RWPE1 (cell line): ENCODE data around the gene CRY1.
"Not testable (repeated sequence)": the region's sequence is repeated elsewhere in the genome, so short reads cannot be mapped to it uniquely, and the experiment has no call there.

Experiments
- CTCF ChIA-PET: fragments of 350-600 bp; sonication (Branson Sonifier 250); formaldehyde crosslinking; extraction: SDS; loops from one replicate; lab custom pipeline; 2021; lab: Yijun Ruan, JAX
- POLR2A ChIA-PET: fragments of 400-600 bp; formaldehyde crosslinking; extraction: SDS; loops from one replicate; lab custom pipeline; 2020; ENCODE audit warnings: antibody characterized with exemption; ENCODE audit not compliant: low non-redundant PET; lab: Yijun Ruan, JAX
- DNase-seq: peaks from one replicate; pipeline ENCODE4 v3.0.0; 2012; ENCODE audit warnings: low spot score
- H3K27ac ChIP-seq: fragments of 450-650 bp; 2 replicates; pipeline ENCODE4 v1.5.1; 2017
- CTCF ChIP-seq: fragments of 450-650 bp; conservative IDR thresholded peaks from 2 replicates; pipeline ENCODE4 v1.5.1; 2017; ENCODE audit warnings: low read depth, mild to moderate bottlenecking

The CRY1 gene

GRCh38 chr12:107007411-107007810, 85.9 kb downstream of the CRY1 start:
- no peak for DNase-seq
- no peak for TF ChIP-seq CTCF
- POLR2A ChIA-PET = no interaction called here
- CTCF ChIA-PET = interaction anchor here (0.6 kb wide), 1 partner anchor 35 kb away, joined by 5 read pairs; no protein-coding TSS in a partner anchor
- no peak overlapping the region for H3K27ac ChIP-seq

GRCh38 chr12:107002665-107003064, 90.7 kb downstream of the CRY1 start:
- DNase-seq, POLR2A ChIA-PET, CTCF ChIA-PET, H3K27ac ChIP-seq: not testable (repeated sequence)

- CTCF ChIA-PET = no interaction called here
- peak; percentile 75 for DNase-seq
- H3K27ac ChIP-seq = peak overlapping the region; percentile 49; the same call in 1 of the 2 replicates
- TF ChIP-seq CTCF = no peak
- POLR2A ChIA-PET = no interaction called here
Observed at GRCh38 chr12:106999446-106999845, 93.9 kb downstream of the CRY1 start.

GRCh38 chr12:106997916-106998315, 95.4 kb downstream of the CRY1 start:
- POLR2A ChIA-PET = no interaction called here
- no peak for DNase-seq
- TF ChIP-seq CTCF = no peak
- H3K27ac ChIP-seq = no peak overlapping the region
- CTCF ChIA-PET = interaction anchor here (0.7 kb wide), 1 partner anchor 300 kb away, joined by 3 read pairs; no protein-coding TSS in a partner anchor

- POLR2A ChIA-PET, CTCF ChIA-PET, H3K27ac ChIP-seq, DNase-seq: not testable (repeated sequence)
Observed at GRCh38 chr12:106996102-106996501, 97.2 kb downstream of the CRY1 start.

GRCh38 chr12:106994579-106995220, 98.6 kb downstream of the CRY1 start:
- TF ChIP-seq CTCF = no peak
- no peak overlapping the region for H3K27ac ChIP-seq
- ChIA-PET POLR2A (no interaction called here), CTCF (interaction anchor here (0.7 kb wide), 1 partner anchor 20 kb away, joined by 3 read pairs; no protein-coding TSS in a partner anchor)
- no peak for DNase-seq

- no peak for DNase-seq
- CTCF ChIA-PET = no interaction called here
- H3K27ac ChIP-seq = no peak overlapping the region
- TF ChIP-seq CTCF = no peak
- POLR2A ChIA-PET = no interaction called here
Observed at GRCh38 chr12:106987846-106988245, 105.5 kb downstream of the CRY1 start.
